ENCODE measurements around the gene SEL1L.

DNA sequence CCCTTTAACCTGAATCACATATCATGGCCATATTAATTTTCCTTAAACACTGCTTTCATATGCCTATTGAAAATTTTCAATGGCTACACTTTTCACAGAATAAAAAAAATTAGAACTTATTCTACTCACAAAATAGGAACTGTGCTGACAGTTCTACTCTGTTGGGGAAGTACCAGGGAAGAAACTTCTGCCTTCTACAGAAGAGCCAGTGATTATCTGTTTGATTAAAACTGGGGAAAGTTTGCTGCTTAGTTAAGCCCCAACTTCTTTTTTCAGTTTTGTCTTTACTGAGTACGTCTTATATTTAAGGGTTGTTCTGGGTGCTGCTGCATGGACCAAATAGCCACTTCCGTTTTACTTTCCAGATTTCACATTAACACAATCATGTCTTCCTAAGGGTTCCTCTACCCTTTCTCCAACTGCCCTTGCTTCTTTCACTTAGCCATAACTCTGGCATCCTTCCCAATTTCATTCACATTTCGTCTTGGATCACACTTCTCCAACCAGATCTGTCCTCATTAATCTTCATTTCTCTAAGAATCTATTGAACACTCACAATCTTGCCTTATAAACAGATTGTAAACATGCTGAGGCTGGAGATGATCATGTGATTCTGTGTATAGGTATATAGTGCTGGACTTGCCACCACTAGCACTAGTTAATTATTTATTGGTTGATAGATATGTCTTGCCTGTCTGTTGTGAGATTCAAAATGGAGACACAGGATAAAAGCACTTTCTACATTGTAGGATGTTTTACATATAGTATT, 1.9 kb upstream of the SEL1L start:
- TF ChIP-seq EZH2 (IDR thresholded peaks at IDR 0.05; ENCODE audit: low read depth, unreplicated experiment) = no peak
- TF ChIP-seq, protein P1, sequence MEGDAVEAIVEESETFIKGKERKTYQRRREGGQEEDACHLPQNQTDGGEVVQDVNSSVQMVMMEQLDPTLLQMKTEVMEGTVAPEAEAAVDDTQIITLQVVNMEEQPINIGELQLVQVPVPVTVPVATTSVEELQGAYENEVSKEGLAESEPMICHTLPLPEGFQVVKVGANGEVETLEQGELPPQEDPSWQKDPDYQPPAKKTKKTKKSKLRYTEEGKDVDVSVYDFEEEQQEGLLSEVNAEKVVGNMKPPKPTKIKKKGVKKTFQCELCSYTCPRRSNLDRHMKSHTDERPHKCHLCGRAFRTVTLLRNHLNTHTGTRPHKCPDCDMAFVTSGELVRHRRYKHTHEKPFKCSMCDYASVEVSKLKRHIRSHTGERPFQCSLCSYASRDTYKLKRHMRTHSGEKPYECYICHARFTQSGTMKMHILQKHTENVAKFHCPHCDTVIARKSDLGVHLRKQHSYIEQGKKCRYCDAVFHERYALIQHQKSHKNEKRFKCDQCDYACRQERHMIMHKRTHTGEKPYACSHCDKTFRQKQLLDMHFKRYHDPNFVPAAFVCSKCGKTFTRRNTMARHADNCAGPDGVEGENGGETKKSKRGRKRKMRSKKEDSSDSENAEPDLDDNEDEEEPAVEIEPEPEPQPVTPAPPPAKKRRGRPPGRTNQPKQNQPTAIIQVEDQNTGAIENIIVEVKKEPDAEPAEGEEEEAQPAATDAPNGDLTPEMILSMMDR (conservative IDR thresholded peaks at IDR 0.05; ENCODE audit: low read depth in 2 of 2) = no peak
- TF ChIP-seq, protein P2, sequence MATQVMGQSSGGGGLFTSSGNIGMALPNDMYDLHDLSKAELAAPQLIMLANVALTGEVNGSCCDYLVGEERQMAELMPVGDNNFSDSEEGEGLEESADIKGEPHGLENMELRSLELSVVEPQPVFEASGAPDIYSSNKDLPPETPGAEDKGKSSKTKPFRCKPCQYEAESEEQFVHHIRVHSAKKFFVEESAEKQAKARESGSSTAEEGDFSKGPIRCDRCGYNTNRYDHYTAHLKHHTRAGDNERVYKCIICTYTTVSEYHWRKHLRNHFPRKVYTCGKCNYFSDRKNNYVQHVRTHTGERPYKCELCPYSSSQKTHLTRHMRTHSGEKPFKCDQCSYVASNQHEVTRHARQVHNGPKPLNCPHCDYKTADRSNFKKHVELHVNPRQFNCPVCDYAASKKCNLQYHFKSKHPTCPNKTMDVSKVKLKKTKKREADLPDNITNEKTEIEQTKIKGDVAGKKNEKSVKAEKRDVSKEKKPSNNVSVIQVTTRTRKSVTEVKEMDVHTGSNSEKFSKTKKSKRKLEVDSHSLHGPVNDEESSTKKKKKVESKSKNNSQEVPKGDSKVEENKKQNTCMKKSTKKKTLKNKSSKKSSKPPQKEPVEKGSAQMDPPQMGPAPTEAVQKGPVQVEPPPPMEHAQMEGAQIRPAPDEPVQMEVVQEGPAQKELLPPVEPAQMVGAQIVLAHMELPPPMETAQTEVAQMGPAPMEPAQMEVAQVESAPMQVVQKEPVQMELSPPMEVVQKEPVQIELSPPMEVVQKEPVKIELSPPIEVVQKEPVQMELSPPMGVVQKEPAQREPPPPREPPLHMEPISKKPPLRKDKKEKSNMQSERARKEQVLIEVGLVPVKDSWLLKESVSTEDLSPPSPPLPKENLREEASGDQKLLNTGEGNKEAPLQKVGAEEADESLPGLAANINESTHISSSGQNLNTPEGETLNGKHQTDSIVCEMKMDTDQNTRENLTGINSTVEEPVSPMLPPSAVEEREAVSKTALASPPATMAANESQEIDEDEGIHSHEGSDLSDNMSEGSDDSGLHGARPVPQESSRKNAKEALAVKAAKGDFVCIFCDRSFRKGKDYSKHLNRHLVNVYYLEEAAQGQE (IDR thresholded peaks at IDR 0.05; ENCODE audit: unreplicated experiment) = no peak
- TF ChIP-seq POLR2AphosphoS5 (IDR thresholded peaks at IDR 0.05; ENCODE audit: low read depth) = no peak
- TF ChIP-seq EZH2phosphoT487 (IDR thresholded peaks at IDR 0.05; ENCODE audit: unreplicated experiment) = no peak
- TF ChIP-seq NANOG (IDR thresholded peaks at IDR 0.05; ENCODE audit: borderline replicate concordance) = no peak
- TF ChIP-seq STAT1 (IDR thresholded peaks at IDR 0.05; ENCODE audit: unreplicated experiment) = no peak
- no peak for TF ChIP-seq JUNB (IDR thresholded peaks at IDR 0.05; ENCODE audit: unreplicated experiment)
- no peak for TF ChIP-seq ZNF331 (CRISPR knock-in tag; IDR thresholded peaks at IDR 0.05; ENCODE audit: low read depth)
- TF ChIP-seq ZNF114 (CRISPR knock-in tag; IDR thresholded peaks at IDR 0.05) = no peak
- TF ChIP-seq, protein P3, sequence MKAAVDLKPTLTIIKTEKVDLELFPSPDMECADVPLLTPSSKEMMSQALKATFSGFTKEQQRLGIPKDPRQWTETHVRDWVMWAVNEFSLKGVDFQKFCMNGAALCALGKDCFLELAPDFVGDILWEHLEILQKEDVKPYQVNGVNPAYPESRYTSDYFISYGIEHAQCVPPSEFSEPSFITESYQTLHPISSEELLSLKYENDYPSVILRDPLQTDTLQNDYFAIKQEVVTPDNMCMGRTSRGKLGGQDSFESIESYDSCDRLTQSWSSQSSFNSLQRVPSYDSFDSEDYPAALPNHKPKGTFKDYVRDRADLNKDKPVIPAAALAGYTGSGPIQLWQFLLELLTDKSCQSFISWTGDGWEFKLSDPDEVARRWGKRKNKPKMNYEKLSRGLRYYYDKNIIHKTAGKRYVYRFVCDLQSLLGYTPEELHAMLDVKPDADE (IDR thresholded peaks at IDR 0.05) = no peak
- TF ChIP-seq CREB1 (CRISPR knock-in tag; IDR thresholded peaks at IDR 0.05; ENCODE audit: low read depth) = no peak
- TF ChIP-seq, protein P4, sequence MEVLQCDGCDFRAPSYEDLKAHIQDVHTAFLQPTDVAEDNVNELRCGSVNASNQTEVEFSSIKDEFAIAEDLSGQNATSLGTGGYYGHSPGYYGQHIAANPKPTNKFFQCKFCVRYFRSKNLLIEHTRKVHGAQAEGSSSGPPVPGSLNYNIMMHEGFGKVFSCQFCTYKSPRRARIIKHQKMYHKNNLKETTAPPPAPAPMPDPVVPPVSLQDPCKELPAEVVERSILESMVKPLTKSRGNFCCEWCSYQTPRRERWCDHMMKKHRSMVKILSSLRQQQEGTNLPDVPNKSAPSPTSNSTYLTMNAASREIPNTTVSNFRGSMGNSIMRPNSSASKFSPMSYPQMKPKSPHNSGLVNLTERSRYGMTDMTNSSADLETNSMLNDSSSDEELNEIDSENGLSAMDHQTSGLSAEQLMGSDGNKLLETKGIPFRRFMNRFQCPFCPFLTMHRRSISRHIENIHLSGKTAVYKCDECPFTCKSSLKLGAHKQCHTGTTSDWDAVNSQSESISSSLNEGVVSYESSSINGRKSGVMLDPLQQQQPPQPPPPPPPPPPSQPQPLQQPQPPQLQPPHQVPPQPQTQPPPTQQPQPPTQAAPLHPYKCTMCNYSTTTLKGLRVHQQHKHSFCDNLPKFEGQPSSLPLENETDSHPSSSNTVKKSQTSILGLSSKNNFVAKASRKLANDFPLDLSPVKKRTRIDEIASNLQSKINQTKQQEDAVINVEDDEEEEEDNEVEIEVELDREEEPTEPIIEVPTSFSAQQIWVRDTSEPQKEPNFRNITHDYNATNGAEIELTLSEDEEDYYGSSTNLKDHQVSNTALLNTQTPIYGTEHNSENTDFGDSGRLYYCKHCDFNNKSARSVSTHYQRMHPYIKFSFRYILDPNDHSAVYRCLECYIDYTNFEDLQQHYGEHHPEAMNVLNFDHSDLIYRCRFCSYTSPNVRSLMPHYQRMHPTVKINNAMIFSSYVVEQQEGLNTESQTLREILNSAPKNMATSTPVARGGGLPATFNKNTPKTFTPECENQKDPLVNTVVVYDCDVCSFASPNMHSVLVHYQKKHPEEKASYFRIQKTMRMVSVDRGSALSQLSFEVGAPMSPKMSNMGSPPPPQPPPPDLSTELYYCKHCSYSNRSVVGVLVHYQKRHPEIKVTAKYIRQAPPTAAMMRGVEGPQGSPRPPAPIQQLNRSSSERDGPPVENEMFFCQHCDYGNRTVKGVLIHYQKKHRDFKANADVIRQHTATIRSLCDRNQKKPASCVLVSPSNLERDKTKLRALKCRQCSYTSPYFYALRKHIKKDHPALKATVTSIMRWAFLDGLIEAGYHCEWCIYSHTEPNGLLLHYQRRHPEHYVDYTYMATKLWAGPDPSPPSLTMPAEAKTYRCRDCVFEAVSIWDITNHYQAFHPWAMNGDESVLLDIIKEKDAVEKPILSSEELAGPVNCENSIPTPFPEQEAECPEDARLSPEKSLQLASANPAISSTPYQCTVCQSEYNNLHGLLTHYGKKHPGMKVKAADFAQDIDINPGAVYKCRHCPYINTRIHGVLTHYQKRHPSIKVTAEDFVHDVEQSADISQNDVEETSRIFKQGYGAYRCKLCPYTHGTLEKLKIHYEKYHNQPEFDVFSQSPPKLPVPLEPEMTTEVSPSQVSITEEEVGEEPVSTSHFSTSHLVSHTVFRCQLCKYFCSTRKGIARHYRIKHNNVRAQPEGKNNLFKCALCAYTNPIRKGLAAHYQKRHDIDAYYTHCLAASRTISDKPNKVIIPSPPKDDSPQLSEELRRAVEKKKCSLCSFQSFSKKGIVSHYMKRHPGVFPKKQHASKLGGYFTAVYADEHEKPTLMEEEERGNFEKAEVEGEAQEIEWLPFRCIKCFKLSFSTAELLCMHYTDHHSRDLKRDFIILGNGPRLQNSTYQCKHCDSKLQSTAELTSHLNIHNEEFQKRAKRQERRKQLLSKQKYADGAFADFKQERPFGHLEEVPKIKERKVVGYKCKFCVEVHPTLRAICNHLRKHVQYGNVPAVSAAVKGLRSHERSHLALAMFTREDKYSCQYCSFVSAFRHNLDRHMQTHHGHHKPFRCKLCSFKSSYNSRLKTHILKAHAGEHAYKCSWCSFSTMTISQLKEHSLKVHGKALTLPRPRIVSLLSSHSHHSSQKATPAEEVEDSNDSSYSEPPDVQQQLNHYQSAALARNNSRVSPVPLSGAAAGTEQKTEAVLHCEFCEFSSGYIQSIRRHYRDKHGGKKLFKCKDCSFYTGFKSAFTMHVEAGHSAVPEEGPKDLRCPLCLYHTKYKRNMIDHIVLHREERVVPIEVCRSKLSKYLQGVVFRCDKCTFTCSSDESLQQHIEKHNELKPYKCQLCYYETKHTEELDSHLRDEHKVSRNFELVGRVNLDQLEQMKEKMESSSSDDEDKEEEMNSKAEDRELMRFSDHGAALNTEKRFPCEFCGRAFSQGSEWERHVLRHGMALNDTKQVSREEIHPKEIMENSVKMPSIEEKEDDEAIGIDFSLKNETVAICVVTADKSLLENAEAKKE (CRISPR knock-in tag; IDR thresholded peaks at IDR 0.05) = no peak
